NCI-H2081 (cell line): ENCODE results near the gene DTNBP1.

ENCODE experiments used
- DNase-seq, 2 experiments: peaks; one replicate each; lab custom pipeline; 2025; lab: John Stamatoyannopoulos, UW

DTNBP1 gene

GRCh38 chr6:15662326-15663129 is at the start of gene DTNBP1:
Gene DTNBP1, minus strand, starts transcription at chr6:15663028. Its CDS starts 159 bp downstream, at chr6:15662869.
- peak; percentile 69 to 82 for DNase-seq

- DNase-seq = no peak
Measured at GRCh38 chr6:15709651-15710269, 46.9 kb upstream of the DTNBP1 start.

GRCh38 chr6:15708231-15708630 is 45.4 kb upstream of the DTNBP1 start:
- DNase-seq = no peak

GRCh38 chr6:15705981-15706380 is 43.2 kb upstream of the DTNBP1 start:
- DNase-seq = no peak

GRCh38 chr6:15698471-15698870 is 35.6 kb upstream of the DTNBP1 start:
- DNase-seq = no peak

- no peak for DNase-seq
Measured at GRCh38 chr6:15697895-15698294, 35.1 kb upstream of the DTNBP1 start.

GRCh38 chr6:15691250-15691869 is 28.5 kb upstream of the DTNBP1 start:
- DNase-seq = peak; percentile 88

GRCh38 chr6:15690510-15690909 is 27.7 kb upstream of the DTNBP1 start:
- DNase-seq = peak in 1 of 2 experiments; percentile 51

- no peak for DNase-seq
Measured at GRCh38 chr6:15689586-15690482, 27.0 kb upstream of the DTNBP1 start.

GRCh38 chr6:15685619-15686018 is 22.8 kb upstream of the DTNBP1 start:
- no peak for DNase-seq

GRCh38 chr6:15682965-15683822 is 20.4 kb upstream of the DTNBP1 start:
- no peak for DNase-seq

- no peak for DNase-seq
Measured at GRCh38 chr6:15681946-15682345, 19.1 kb upstream of the DTNBP1 start.

GRCh38 chr6:15678514-15678913 is 15.7 kb upstream of the DTNBP1 start:
- no peak for DNase-seq

GRCh38 chr6:15677822-15678221 is 15.0 kb upstream of the DTNBP1 start:
- DNase-seq = no peak

GRCh38 chr6:15675536-15676220 is 12.8 kb upstream of the DTNBP1 start:
- no peak for DNase-seq

GRCh38 chr6:15674690-15675386 is 12.0 kb upstream of the DTNBP1 start:
- no peak for DNase-seq

- DNase-seq = no peak
Measured at GRCh38 chr6:15673666-15674065, 10.8 kb upstream of the DTNBP1 start.

- DNase-seq = no peak
Measured at GRCh38 chr6:15672818-15673217, 10.0 kb upstream of the DTNBP1 start.

- DNase-seq = no peak
Measured at GRCh38 chr6:15672291-15672690, 9.5 kb upstream of the DTNBP1 start.

- no peak for DNase-seq
Measured at GRCh38 chr6:15668918-15669317, 6.1 kb upstream of the DTNBP1 start.
